ENCODE data around the gene ACP2.

Gene ACP2

DNA sequence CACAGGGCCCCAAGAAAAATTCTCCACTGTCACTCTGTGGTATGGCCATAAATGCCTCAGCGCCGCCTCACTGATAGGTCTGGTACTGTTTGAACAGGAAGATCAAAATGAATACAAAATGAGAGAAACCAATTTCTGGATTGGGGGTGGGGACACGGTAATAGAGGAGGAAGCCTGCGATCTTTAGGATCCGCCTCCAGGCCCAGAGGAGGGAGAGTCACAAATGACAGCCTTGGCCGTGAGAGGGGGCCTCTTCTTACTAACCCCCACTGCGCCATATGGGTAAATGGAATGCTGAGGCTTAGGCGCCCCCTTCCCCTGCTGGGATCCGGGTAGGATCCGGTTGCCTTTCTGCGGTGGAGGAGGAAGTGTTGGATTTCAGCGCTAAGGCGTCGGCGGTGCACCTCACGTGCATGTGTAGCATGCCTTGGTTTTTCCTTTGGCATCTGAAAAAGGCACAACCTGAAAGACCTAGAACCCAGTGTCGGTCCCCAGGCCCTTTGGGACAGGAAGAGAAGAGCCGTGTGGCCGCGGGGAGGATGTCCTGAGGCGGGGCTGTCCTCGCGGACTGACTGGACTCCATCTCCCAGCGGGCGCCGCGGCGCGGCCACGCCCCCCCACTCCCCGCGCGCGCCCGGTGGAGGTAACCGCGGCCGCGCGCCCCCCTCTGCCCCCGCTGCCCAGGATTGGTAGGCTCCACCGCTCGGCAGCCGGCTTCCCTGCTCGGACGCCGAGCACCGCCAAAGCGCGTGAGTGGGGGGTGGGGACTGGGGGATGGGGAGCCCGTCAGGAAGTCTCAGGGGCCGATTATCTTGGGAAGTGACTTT lies 20.6 kb upstream of the ACP2 start:
- peak; percentile 69 for DNase-seq (ENCODE audit: low read depth, low spot score)

- no peak for DNase-seq (ENCODE audit: low read depth, low spot score)
These were observed 19.9 kb upstream of the ACP2 start for GRCh38 chr11:47268448-47269001.

- no peak for DNase-seq (ENCODE audit: low read depth, low spot score)
These were observed 19.3 kb upstream of the ACP2 start for GRCh38 chr11:47267876-47268275.

GRCh38 chr11:47264521-47264920 lies 15.9 kb upstream of the ACP2 start:
- DNase-seq (ENCODE audit: low read depth, low spot score), result no peak

DNA sequence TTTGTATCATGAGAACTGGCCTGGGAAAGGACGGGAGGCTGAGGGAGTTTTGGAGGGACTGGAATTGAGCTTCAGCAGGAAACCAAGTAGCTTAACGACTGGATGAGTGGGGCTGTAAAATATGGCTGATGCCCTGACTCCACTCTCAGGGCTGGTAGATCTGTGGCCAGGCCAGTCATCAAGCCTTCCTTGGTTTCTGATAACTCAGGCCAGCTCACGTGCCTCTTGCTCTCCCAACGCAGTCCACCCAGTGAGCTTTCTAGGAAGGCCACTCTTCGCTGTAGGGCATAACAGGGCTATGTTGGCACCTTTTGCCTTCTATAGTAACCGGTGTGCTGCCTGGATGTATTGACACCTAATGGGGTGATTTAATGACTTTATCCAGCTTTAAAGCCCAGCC lies 15.5 kb upstream of the ACP2 start:
- DNase-seq (ENCODE audit: low read depth, low spot score), result no peak

GRCh38 chr11:47261291-47261800 lies 12.7 kb upstream of the ACP2 start:
- no peak for DNase-seq (ENCODE audit: low read depth, low spot score)

GRCh38 chr11:47260366-47260765 lies 11.8 kb upstream of the ACP2 start:
- DNase-seq (ENCODE audit: low read depth, low spot score), result no peak

DNA sequence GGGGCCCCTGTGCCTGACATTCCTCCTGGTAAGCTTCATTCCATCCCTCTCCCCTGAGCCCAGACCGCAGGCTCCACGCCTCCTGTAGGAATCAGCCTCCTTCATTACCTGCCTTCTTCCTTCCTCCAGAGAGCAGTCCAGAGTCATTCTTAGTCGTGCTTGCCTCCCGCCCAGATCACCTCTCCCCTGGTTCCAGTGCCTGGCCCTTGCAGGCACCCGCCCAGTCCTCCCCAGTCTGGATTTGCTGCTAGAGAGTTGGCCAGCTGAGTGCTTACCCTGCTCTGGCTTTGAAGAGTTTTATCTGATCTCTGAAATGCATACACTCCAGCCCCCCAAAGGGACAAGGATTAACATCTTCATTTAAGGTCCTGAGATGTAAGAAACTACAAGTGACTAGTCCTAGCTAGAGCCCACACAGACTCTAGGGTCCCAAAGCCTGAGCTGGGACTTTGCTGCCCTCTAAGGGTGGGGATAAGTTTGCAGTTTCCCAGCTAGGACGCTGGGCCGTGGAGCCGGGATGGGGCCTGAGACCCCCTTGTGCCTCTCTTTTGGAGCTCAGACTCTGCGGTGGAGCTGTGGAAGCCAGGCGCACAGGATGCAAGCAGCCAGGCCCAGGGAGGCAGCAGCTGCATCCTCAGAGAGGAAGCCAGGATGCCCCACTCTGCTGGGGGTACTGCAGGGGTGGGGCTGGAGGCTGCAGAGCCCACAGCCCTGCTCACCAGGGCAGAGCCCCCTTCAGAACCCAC lies 10.8 kb upstream of the ACP2 start:
- no peak for DNase-seq (ENCODE audit: low read depth, low spot score)

DNA sequence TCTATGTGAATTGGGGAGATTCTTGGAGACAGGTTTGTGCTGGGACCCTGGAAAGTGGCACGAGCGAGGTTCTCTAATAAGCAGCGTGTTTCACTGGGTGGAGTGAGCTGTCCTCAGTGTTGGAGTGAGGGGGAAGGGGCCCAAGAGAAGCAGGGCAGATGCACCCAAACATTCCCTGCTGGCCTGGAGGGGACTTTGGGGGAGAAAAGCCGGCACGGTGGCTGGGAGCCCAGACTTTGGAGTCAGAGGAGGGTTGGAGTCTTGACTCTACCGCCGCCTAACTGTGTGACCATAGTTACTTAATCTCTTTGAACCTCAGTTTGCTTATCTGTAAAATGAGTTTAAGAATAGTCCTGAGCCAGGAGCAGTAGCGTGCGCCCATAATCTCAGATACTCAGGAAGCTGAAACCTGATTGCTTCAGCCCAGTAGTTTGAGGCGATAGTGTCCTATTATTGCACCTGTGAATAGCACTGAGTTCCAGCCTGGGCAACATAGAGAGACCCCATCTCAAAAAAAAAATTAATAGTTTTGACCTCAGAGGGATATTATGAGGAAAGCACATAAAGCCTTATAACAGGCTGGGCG lies 9.8 kb upstream of the ACP2 start:
- no peak for DNase-seq (ENCODE audit: low read depth, low spot score)

GRCh38 chr11:47257517-47258316 lies 9.1 kb upstream of the ACP2 start, which contains the start of gene NR1H3:
TSS of gene NR1H3 (plus strand) at chr11:47257996. CDS start at chr11:47259217, 1,221 bp downstream.
- DNase-seq (ENCODE audit: low read depth, low spot score), result no peak

- no peak for DNase-seq (ENCODE audit: low read depth, low spot score)
These were observed 8.5 kb upstream of the ACP2 start for GRCh38 chr11:47257177-47257516.

- DNase-seq (ENCODE audit: low read depth, low spot score), result no peak
These were observed 7.8 kb upstream of the ACP2 start for GRCh38 chr11:47256374-47256773.

DNA sequence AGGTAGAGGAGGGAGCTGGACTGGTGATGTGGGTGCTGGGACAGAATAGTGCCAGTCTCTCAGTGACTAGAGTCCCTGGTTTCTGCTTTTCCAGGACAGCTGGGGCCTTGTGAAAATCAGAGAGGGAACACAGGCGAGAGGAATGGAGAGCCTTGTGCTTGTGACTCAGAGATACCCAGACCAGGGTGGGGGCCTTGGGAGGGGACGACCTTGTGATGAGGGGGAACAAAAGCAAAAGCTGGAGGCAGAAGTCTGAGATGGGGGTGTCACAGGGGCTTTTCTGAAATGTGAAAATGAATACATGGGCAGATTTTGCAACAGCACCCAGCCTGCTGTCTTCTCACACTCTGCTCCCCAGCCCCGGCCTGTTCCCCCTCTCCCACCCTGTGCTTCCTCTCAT lies 5.8 kb upstream of the ACP2 start:
- no peak for DNase-seq (ENCODE audit: low read depth, low spot score)

- no peak for DNase-seq (ENCODE audit: low read depth, low spot score)
These were observed 5.0 kb upstream of the ACP2 start for GRCh38 chr11:47253660-47254059.

GRCh38 chr11:47251751-47252150 lies 3.1 kb upstream of the ACP2 start:
- no peak for DNase-seq (ENCODE audit: low read depth, low spot score)

GRCh38 chr11:47249378-47249715 lies 733 bp upstream of the ACP2 start:
- DNase-seq (ENCODE audit: low read depth, low spot score), result no peak

DNA sequence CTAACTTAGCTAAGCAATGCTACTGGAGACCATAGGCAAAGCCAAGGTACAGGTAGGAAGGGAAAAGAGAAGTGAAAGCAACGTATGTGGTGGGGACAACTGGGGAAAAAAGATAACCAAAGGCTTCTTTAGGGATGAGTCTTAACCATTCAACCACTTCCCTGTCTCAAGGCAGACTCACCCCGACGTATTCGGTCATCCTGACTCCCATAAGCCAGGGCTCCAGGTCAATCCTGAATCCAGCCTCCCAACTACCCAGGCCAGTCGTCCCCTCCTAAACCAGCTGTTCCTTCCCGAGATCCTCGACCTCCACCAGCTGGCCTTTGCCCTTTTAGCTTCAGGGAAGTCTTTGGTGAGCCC lies 330 bp downstream of the ACP2 start:
- DNase-seq (ENCODE audit: low read depth, low spot score), result no peak

DNA sequence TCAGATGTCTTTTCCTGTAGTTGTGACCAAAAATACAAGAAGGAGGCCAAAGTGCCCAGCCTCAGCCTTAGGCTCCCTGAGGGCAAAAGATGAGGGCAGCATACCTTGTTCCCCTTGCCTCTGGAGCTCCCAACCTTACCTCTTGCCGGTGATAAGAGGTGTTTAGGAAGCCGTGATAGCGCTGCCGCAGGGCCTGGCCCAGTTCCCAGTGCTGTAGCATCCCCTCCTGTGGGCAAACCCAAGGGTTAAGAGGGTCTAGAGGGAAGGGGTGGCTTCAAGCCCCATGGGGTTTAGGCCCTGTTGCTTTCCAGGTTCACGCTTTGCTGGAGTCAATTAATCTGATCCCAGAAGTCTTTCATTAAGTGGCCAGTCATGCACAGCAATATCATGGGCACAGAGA lies 1.1 kb downstream of the ACP2 start:
- DNase-seq (ENCODE audit: low read depth, low spot score), result no peak

DNA sequence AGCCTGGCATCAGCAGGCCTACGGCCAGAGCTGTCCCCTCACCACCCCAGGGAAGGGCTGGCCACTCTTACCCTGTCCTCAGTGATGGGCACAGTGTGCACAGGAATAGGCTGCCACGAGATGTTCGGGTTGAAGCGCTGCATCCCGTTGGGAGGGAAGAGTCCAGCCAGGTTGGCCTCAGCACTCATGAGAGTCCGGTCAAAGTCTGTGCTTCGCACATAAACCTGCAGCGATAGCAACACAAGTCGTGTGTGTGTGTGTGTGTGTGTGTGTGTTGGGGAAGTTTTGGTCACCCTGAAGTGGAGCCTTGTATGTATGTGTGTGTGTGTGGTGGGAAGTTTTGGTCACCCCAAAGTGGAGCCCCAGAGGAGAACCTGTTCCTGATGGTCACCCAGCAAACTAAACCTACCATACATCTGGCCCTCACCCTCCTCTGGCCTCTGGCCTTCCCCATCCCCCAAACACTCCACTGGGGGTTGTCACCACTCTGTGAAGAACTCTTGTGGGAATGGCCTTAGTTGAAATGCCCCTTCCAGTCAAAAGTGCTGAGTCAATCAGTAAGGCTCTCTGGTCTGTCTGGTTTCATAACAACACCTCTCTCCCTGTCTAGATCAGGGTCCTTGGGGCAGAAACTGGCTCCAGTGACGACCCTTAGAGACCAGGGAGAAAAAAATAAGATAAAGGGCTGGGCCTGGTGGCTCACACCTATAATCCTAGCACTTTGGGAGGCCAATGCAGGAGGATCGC lies 2.8 kb downstream of the ACP2 start:
- DNase-seq (ENCODE audit: low read depth, low spot score), result no peak

- no peak for DNase-seq (ENCODE audit: low read depth, low spot score)
These were observed 3.9 kb downstream of the ACP2 start for GRCh38 chr11:47244448-47245350.

Measured in activated CD4-positive, CD25-positive, alpha-beta regulatory T cell treated with anti-CD3 and anti-CD28 coated beads, Interleukin-2, amount 50 U/mL, for 16 hours (primary cell).